Upper lobe of left lung (tissue), 6 donors: ENCODE data around the gene MYBBP1A. TPM values are rescaled to one million over a fixed set of nuclear protein-coding genes. Genes with fewer than 3 reads are reported as not detected.
A peak's percentile ranks its signal among the peaks of the same experiment; 100 is the strongest.

Experiments used
- ATAC-seq, 2 donors: fragments of 200-7000 bp; cut with Tn5 transposase; one replicate each; pipeline ENCODE4 v1.9.1; 2022; ENCODE audit warnings: mild to moderate bottlenecking in 2 of 2, moderate library complexity in 2 of 2; ENCODE audit not compliant: low FRiP score in 2 of 2
- DNase-seq, 2 donors: peaks; one replicate each; pipeline ENCODE4 v3.0.0-alpha.2; 2019 to 2020
- H3K27ac ChIP-seq, 4 donors: fragments of 200-600 bp; sonication (generic); one replicate each; pipeline ENCODE4 v1.5.1; 2016 to 2019
- H3K27me3 ChIP-seq, 4 donors: fragments of 200-600 bp; sonication (generic); one replicate each; pipeline ENCODE4 v1.5.1; 2017 to 2019
- H3K36me3 ChIP-seq, 4 donors: fragments of 200-600 bp; sonication (generic); one replicate each; pipeline ENCODE4 v1.5.1; 2016 to 2019
- H3K4me1 ChIP-seq, 4 donors: fragments of 200-600 bp; sonication (generic); one replicate each; pipeline ENCODE4 v1.5.1; 2018 to 2019
- H3K4me3 ChIP-seq, 4 donors: fragments of 200-600 bp; sonication (generic); one replicate each; pipeline ENCODE4 v1.5.1; 2017 to 2019; ENCODE audit warnings: mild to moderate bottlenecking in 2 of 4, moderate library complexity in 1 of 4
- H3K9me3 ChIP-seq, 4 donors: fragments of 200-600 bp; sonication (generic); one replicate each; pipeline ENCODE4 v1.5.1; 2018 to 2019
- CTCF ChIP-seq, 6 experiments: fragments of 450-650 bp in 4 of 6; fragments of 200-600 bp in 2 of 6; sonication (generic) in 2 of 6; IDR thresholded peaks; one replicate each; pipeline ENCODE4 v1.5.1; 2016 to 2019; ENCODE audit warnings: antibody characterized with exemption in 6 of 6
- EP300 ChIP-seq, 4 donors: sonication (generic); formaldehyde crosslinking; IDR thresholded peaks; one replicate each; pipeline ENCODE4 v1.5.1; 2017; ENCODE audit warnings: antibody characterized with exemption in 4 of 4, control low read depth in 2 of 4
- POLR2A ChIP-seq, 4 donors: fragments of 450-650 bp; IDR thresholded peaks; one replicate each; pipeline ENCODE4 v1.5.1; 2016 to 2017; ENCODE audit warnings: antibody characterized with exemption in 4 of 4, mild to moderate bottlenecking in 2 of 4
- POLR2AphosphoS5 ChIP-seq, 2 donors: sonication (generic); formaldehyde crosslinking; IDR thresholded peaks; one replicate each; pipeline ENCODE4 v1.5.1; 2017; ENCODE audit warnings: antibody characterized with exemption in 2 of 2
- WGBS, 2 donors: methylation state at CpG; one replicate each; pipeline ENCODE4 v1.1.5; 2017 to 2018; 5-methylcytosine and 5-hydroxymethylcytosine counted together
- total RNA-seq, 6 donors: library from RNA; depleted of rRNA in 4 of 6; stranded (reverse); fragments of >200 nt in 4 of 6; gene quantifications; one replicate each; pipeline versions ENCODE4 v1.1.0 to v1.2.1, GENCODE V29; 2016 to 2021
- donor health status: DM: no; HTN: no; CAD: no; lungs with moderate emphysema.
- donor health status: DM: no; HTN: yes; CAD: no; lungs with severe emphysema.

The MYBBP1A gene
- total RNA-seq, 6 donors from 2014 or later: 45.2 to 151 (median 57.3) TPM

GRCh38 chr17:4518901-4519300 lies 36.3 kb downstream of the MYBBP1A start:
- no peaks in the 10 kb centered on the region for H3K9me3 ChIP-seq
- WGBS, 2 donors: 50 to 62% methylated on average over 3 to 9 of the region's 10 CpGs
- no peaks in the 10 kb centered on the region for H3K36me3 ChIP-seq
- no peaks in the 10 kb centered on the region for H3K27me3 ChIP-seq
- H3K27ac ChIP-seq: peak overlapping the region; percentile 85 to 95 (median 89)
- ATAC-seq (no peak), DNase-seq (no peak)
- H3K4me3 ChIP-seq: no peak overlapping the region
- H3K4me1 ChIP-seq: peaks cover 74 to 86% (median 82%) of the 10 kb centered on the region in 4 donors
- TF ChIP-seq EP300 (IDR thresholded peaks at IDR 0.05) (no peak), CTCF (IDR thresholded peaks at IDR 0.05) (no peak), POLR2AphosphoS5 (IDR thresholded peaks at IDR 0.05) (no peak), POLR2A (IDR thresholded peaks at IDR 0.05) (no peak)

GRCh38 chr17:4516735-4517134 lies 38.4 kb downstream of the MYBBP1A start:
- no peak overlapping the region for H3K4me3 ChIP-seq
- DNase-seq (no peak), ATAC-seq (no peak)
- H3K4me1 ChIP-seq: peaks cover 81 to 90% (median 85%) of the 10 kb centered on the region in 4 donors
- peak overlapping the region; percentile 57 to 95 (median 89) for H3K27ac ChIP-seq
- WGBS, 2 donors: 42 to 64% methylated on average over 11 of the region's 11 CpGs
- H3K27me3 ChIP-seq: no peaks in the 10 kb centered on the region
- no peaks in the 10 kb centered on the region for H3K36me3 ChIP-seq
- TF ChIP-seq EP300 (IDR thresholded peaks at IDR 0.05) (peak in 2 of 4 donors; percentile 9 to 18), POLR2AphosphoS5 (IDR thresholded peaks at IDR 0.05) (peak in 1 of 2 donors; percentile 35), POLR2A (IDR thresholded peaks at IDR 0.05) (no peak), CTCF (IDR thresholded peaks at IDR 0.05) (no peak)
- H3K9me3 ChIP-seq: no peaks in the 10 kb centered on the region

GRCh38 chr17:4515501-4515900 lies 39.7 kb downstream of the MYBBP1A start:
- H3K4me3 ChIP-seq: no peak overlapping the region
- no peaks in the 10 kb centered on the region for H3K36me3 ChIP-seq
- WGBS, 2 donors: 70 to 87% methylated on average over 2 to 5 of the region's 5 CpGs
- no peak for ATAC-seq
- peak; percentile 39 to 81 for DNase-seq
- H3K27me3 ChIP-seq: no peaks in the 10 kb centered on the region
- H3K4me1 ChIP-seq: peaks cover 81 to 93% (median 87%) of the 10 kb centered on the region in 4 donors
- no peaks in the 10 kb centered on the region for H3K9me3 ChIP-seq
- H3K27ac ChIP-seq: peak overlapping the region; percentile 85 to 95 (median 89)
- TF ChIP-seq POLR2A (IDR thresholded peaks at IDR 0.05) (no peak), CTCF (IDR thresholded peaks at IDR 0.05) (no peak), POLR2AphosphoS5 (IDR thresholded peaks at IDR 0.05) (no peak), EP300 (IDR thresholded peaks at IDR 0.05) (no peak)

GRCh38 chr17:4514779-4515178 lies 40.4 kb downstream of the MYBBP1A start:
- WGBS, 2 donors: 85 to 90% methylated on average over 2 to 11 of the region's 11 CpGs
- Histone ChIP-seq H3K4me1 (peaks cover 80 to 93% (median 85%) of the 10 kb centered on the region in 4 donors), H3K9me3 (no peaks in the 10 kb centered on the region), H3K27me3 (no peaks in the 10 kb centered on the region), H3K4me3 (no peak overlapping the region), H3K36me3 (no peaks in the 10 kb centered on the region), H3K27ac (peak overlapping the region; percentile 85 to 95 (median 89))
- no peak for TF ChIP-seq EP300 (IDR thresholded peaks at IDR 0.05)
- no peak for TF ChIP-seq POLR2A (IDR thresholded peaks at IDR 0.05)
- TF ChIP-seq POLR2AphosphoS5 (IDR thresholded peaks at IDR 0.05): no peak
- TF ChIP-seq CTCF (IDR thresholded peaks at IDR 0.05): no peak
- ATAC-seq (no peak), DNase-seq (peak in 1 of 2 donors; percentile 59)

GRCh38 chr17:4514206-4514605 lies 41.0 kb downstream of the MYBBP1A start:
- Histone ChIP-seq H3K27ac (peak overlapping the region; percentile 85 to 95 (median 89)), H3K4me1 (peaks cover 80 to 93% (median 86%) of the 10 kb centered on the region in 4 donors), H3K36me3 (no peaks in the 10 kb centered on the region), H3K27me3 (no peaks in the 10 kb centered on the region), H3K9me3 (no peaks in the 10 kb centered on the region), H3K4me3 (no peak overlapping the region)
- WGBS, 2 donors: 53 to 66% methylated on average over 4 to 5 of the region's 7 CpGs
- ATAC-seq (peak; percentile 34 to 88), DNase-seq (peak in 1 of 2 donors; percentile 89)
- TF ChIP-seq POLR2AphosphoS5 (IDR thresholded peaks at IDR 0.05): peak in 1 of 2 donors; percentile 52
- TF ChIP-seq EP300 (IDR thresholded peaks at IDR 0.05): peak in 2 of 4 donors; percentile 16 to 76
- no peak for TF ChIP-seq POLR2A (IDR thresholded peaks at IDR 0.05)
